HepG2 (cell line): ENCODE data around the gene CAPN9. TPM values are rescaled to one million over a fixed set of nuclear protein-coding genes. Genes with fewer than 3 reads are reported as not detected.

Source experiments
- ELK4 ChIP-seq: sonication (generic); formaldehyde crosslinking; IDR thresholded peaks from 2 replicates; pipeline ENCODE4 v1.9.0; 2021; ENCODE audit warnings: missing genetic modification reagents, borderline replicate concordance
- HNF1A ChIP-seq, 2 experiments: sonication (generic) in 1 of 2; formaldehyde crosslinking in 1 of 2; IDR thresholded peaks; 2 replicates each; pipeline versions ENCODE4 v1.4.0 to v1.6.1; 2016 to 2020; ENCODE audit warnings: borderline replicate concordance in 1 of 2, low read depth in 1 of 2, mild to moderate bottlenecking in 1 of 2, missing genetic modification reagents in 1 of 2
- HOXA7 ChIP-seq: sonication (generic); formaldehyde crosslinking; IDR thresholded peaks from 2 replicates; pipeline ENCODE4 v1.8.1; 2022; ENCODE audit warnings: mild to moderate bottlenecking, missing genetic modification reagents, moderate library complexity
- ISX ChIP-seq: sonication (generic); formaldehyde crosslinking; conservative IDR thresholded peaks from 2 replicates; pipeline ENCODE4 v1.5.0; 2020; ENCODE audit warnings: missing genetic modification reagents
- KDM4B ChIP-seq: sonication (generic); formaldehyde crosslinking; IDR thresholded peaks from 2 replicates; pipeline ENCODE4 v1.4.0; 2020; ENCODE audit warnings: missing genetic modification reagents
- MAF1 ChIP-seq: sonication (generic); formaldehyde crosslinking; IDR thresholded peaks from 2 replicates; pipeline ENCODE4 v1.5.0; 2020; ENCODE audit warnings: missing genetic modification reagents, borderline replicate concordance
- NR2F6 ChIP-seq, 2 experiments: IDR thresholded peaks; 2 replicates each; pipeline ENCODE4 v1.6.1; 2016; ENCODE audit warnings: antibody characterized with exemption in 1 of 2, mild to moderate bottlenecking in 1 of 2
- SKI ChIP-seq: fragments of 450-650 bp; IDR thresholded peaks from one replicate; pipeline ENCODE4 v1.6.1; 2018; ENCODE audit warnings: mild to moderate bottlenecking; ENCODE audit not compliant: partially characterized antibody
- SOX6 ChIP-seq, 2 experiments: fragments of 450-650 bp in 1 of 2; sonication (generic) in 1 of 2; formaldehyde crosslinking in 1 of 2; IDR thresholded peaks; 2 replicates each; pipeline versions ENCODE4 v1.4.0 to v1.6.1; 2017 to 2020; ENCODE audit warnings: antibody characterized with exemption in 1 of 2, mild to moderate bottlenecking in 1 of 2, missing genetic modification reagents in 1 of 2
- TFAP4 ChIP-seq: sonication (generic); IDR thresholded peaks from 2 replicates; pipeline ENCODE4 v1.6.1; 2016; ENCODE audit warnings: low read depth, borderline replicate concordance
- WIZ ChIP-seq: sonication (generic); formaldehyde crosslinking; IDR thresholded peaks from 2 replicates; pipeline ENCODE4 v1.5.1; 2020; ENCODE audit warnings: mild to moderate bottlenecking, missing genetic modification reagents
- ZNF230 ChIP-seq: sonication (generic); formaldehyde crosslinking; IDR thresholded peaks from 2 replicates; pipeline ENCODE4 v1.4.0; 2020; ENCODE audit warnings: mild to moderate bottlenecking, missing genetic modification reagents
- ZNF460 ChIP-seq: sonication (generic); formaldehyde crosslinking; IDR thresholded peaks from 2 replicates; pipeline ENCODE4 v1.5.1; 2020; ENCODE audit warnings: missing genetic modification reagents, mild to moderate bottlenecking, borderline replicate concordance
- ZNF503 ChIP-seq: sonication (generic); formaldehyde crosslinking; IDR thresholded peaks from 2 replicates; pipeline ENCODE4 v1.4.0; 2020; ENCODE audit warnings: missing genetic modification reagents
- ZNF564 ChIP-seq: sonication (generic); formaldehyde crosslinking; IDR thresholded peaks from 2 replicates; pipeline ENCODE4 v1.8.1; 2023; ENCODE audit warnings: mild to moderate bottlenecking, missing genetic modification reagents
- ZNF816 ChIP-seq: sonication (generic); formaldehyde crosslinking; IDR thresholded peaks from 2 replicates; pipeline ENCODE4 v1.8.0; 2022; ENCODE audit warnings: missing genetic modification reagents, mild to moderate bottlenecking, borderline replicate concordance
- polyA plus RNA-seq, 8 experiments: library from polyadenylated mRNA; depleted of rRNA in 3 of 8; stranded (reverse) in 7 of 8; unstranded in 1 of 8; fragments of >200 nt; fragmentation: Illumina TruSeq in 4 of 8; extraction: Trizol in 4 of 8; gene quantifications; 2 replicates each; pipeline versions ENCODE4 v1.2.1 to v1.2.3, GENCODE V29; 2011 to 2016; ENCODE audit warnings: low read depth in 4 of 8, missing spikeins in 1 of 8, mixed read lengths in 1 of 8; ENCODE audit not compliant: insufficient read depth in 1 of 8
- total RNA-seq, 5 experiments: library from RNA; depleted of rRNA; stranded (reverse); fragments of >200 nt; fragmentation: Illumina TruSeq; extraction: Trizol; gene quantifications; 2 replicates each; pipeline ENCODE4 v1.2.3, GENCODE V29; 2016; ENCODE audit warnings: low read depth in 1 of 5
- TF ChIP-seq, protein P1 (sequence below): IDR thresholded peaks from 2 replicates; pipeline ENCODE4 v1.6.1; 2018; ENCODE audit warnings: missing genetic modification reagents

The CAPN9 gene
- total and polyA plus RNA-seq, 2 of the 13 experiments (the other 11 are each of a cell fraction or from before 2014, with no cell fraction given): 0.04 to 0.31 TPM

- no peak for TF ChIP-seq ZNF816 (CRISPR knock-in tag)
- no peak for TF ChIP-seq ELK4
- TF ChIP-seq SOX6 (IDR thresholded peaks at IDR 0.05): no peak
- peak; percentile 63 for TF ChIP-seq SOX6 (CRISPR knock-in tag; IDR thresholded peaks at IDR 0.05)
- no peak for TF ChIP-seq HOXA7 (CRISPR knock-in tag)
- no peak for TF ChIP-seq ZNF230
- no peak for TF ChIP-seq WIZ (CRISPR knock-in tag)
- TF ChIP-seq ZNF460: no peak
- no peak for TF ChIP-seq HNF1A (IDR thresholded peaks at IDR 0.05; ENCODE audit: low read depth)
- TF ChIP-seq HNF1A (CRISPR knock-in tag; IDR thresholded peaks at IDR 0.05; ENCODE audit: borderline replicate concordance): 0 out of 2 replicates have a peak, but pooled peaks have one; percentile 23
- no peak for TF ChIP-seq ZNF503 (CRISPR knock-in tag)
- TF ChIP-seq, protein P1, sequence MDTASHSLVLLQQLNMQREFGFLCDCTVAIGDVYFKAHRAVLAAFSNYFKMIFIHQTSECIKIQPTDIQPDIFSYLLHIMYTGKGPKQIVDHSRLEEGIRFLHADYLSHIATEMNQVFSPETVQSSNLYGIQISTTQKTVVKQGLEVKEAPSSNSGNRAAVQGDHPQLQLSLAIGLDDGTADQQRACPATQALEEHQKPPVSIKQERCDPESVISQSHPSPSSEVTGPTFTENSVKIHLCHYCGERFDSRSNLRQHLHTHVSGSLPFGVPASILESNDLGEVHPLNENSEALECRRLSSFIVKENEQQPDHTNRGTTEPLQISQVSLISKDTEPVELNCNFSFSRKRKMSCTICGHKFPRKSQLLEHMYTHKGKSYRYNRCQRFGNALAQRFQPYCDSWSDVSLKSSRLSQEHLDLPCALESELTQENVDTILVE (CRISPR knock-in tag): no peak
- TF ChIP-seq ISX (CRISPR knock-in tag): no peak
- TF ChIP-seq ZNF564 (CRISPR knock-in tag): no peak
- TF ChIP-seq NR2F6 (IDR thresholded peaks at IDR 0.05): peak; percentile 33; the same call in 1 of the 2 replicates
- TF ChIP-seq NR2F6 (CRISPR knock-in tag; IDR thresholded peaks at IDR 0.05): peak; percentile 30; the same call in 1 of the 2 replicates
- TF ChIP-seq TFAP4: peak; percentile 74; the same call in 1 of the 2 replicates
- TF ChIP-seq KDM4B: no peak
- TF ChIP-seq SKI: peak; percentile 27
- no peak for TF ChIP-seq MAF1 (CRISPR knock-in tag)
Observed at GRCh38 chr1:230730977-230731376, 16.2 kb upstream of the CAPN9 start (continued).
